GM23338 (cell line): ENCODE results near the gene ESPN. TPM values are rescaled to one million over a fixed set of nuclear protein-coding genes. Genes with fewer than 3 reads are reported as not detected.

Experiments used
- ATAC-seq: fragments of 200-7000 bp; cut with Tn5 transposase; 3 replicates; pipeline ENCODE4 v1.9.1; 2020
- DNase-seq: peaks from one replicate; pipeline ENCODE4 v3.0.0-alpha.2; 2015; ENCODE audit warnings: low spot score
- H2AFZ ChIP-seq: fragments of 200-600 bp; sonication (generic); 2 replicates; pipeline ENCODE4 v1.8.0; 2016; ENCODE audit warnings: antibody characterized with exemption, mild to moderate bottlenecking, moderate library complexity
- H3F3A ChIP-seq: fragments of 200-600 bp; sonication (generic); replicated peaks from 2 replicates; pipeline ENCODE4 v1.8.0; 2017; ENCODE audit warnings: antibody characterized with exemption, mixed run types, low read depth
- H3K27ac ChIP-seq: fragments of 200-600 bp; sonication (generic); 2 replicates; pipeline ENCODE4 v1.6.1; 2016; ENCODE audit warnings: low read depth
- H3K27me3 ChIP-seq: fragments of 200-600 bp; sonication (generic); 2 replicates; pipeline ENCODE4 v1.8.0; 2016; ENCODE audit warnings: mild to moderate bottlenecking, mixed run types, moderate library complexity; ENCODE audit not compliant: insufficient read depth
- H3K36me3 ChIP-seq: fragments of 200-600 bp; sonication (generic); 2 replicates; pipeline ENCODE4 v1.8.0; 2016; ENCODE audit warnings: mild to moderate bottlenecking; ENCODE audit not compliant: insufficient read depth
- H3K4me1 ChIP-seq: fragments of 200-600 bp; sonication (generic); 2 replicates; pipeline ENCODE4 v1.8.0; 2016; ENCODE audit warnings: mild to moderate bottlenecking, moderate library complexity; ENCODE audit not compliant: insufficient read depth
- H3K4me2 ChIP-seq: fragments of 200-600 bp; sonication (generic); 2 replicates; pipeline ENCODE4 v1.7.1; 2017; ENCODE audit warnings: mixed run types
- H3K4me3 ChIP-seq: fragments of 200-600 bp; sonication (generic); 2 replicates; pipeline ENCODE4 v1.6.1; 2016; ENCODE audit warnings: mixed run types
- H3K79me2 ChIP-seq: fragments of 200-600 bp; sonication (generic); replicated peaks from 2 replicates; pipeline ENCODE4 v1.8.0; 2017; ENCODE audit warnings: mild to moderate bottlenecking; ENCODE audit not compliant: insufficient read depth
- H3K9me2 ChIP-seq: fragments of 200-600 bp; sonication (generic); 2 replicates; pipeline ENCODE4 v1.8.0; 2017; ENCODE audit not compliant: insufficient read depth
- H4K20me1 ChIP-seq: fragments of 200-600 bp; sonication (generic); replicated peaks from 2 replicates; pipeline ENCODE4 v1.8.0; 2017; ENCODE audit warnings: mild to moderate bottlenecking; ENCODE audit not compliant: insufficient read depth
- H3K27ac Mint-ChIP-seq: 2 replicates; pipeline ENCODE4 v1.8.0; 2020; ENCODE audit warnings: inconsistent platforms, mild to moderate bottlenecking, moderate library complexity, mixed read lengths
- H3K27me3 Mint-ChIP-seq: 3 replicates; pipeline ENCODE4 v1.8.0; 2022; ENCODE audit warnings: low read depth, mild to moderate bottlenecking, moderate library complexity, mixed read lengths, inconsistent platforms; ENCODE audit not compliant: insufficient read depth, poor library complexity
- H3K36me3 Mint-ChIP-seq: 3 replicates; pipeline ENCODE4 v1.8.0; 2021; ENCODE audit warnings: low read depth, mild to moderate bottlenecking, inconsistent platforms, moderate library complexity, mixed read lengths
- H3K4me1 Mint-ChIP-seq: 3 replicates; pipeline ENCODE4 v1.8.0; 2020; ENCODE audit warnings: mild to moderate bottlenecking, inconsistent platforms, mixed read lengths
- H3K4me3 Mint-ChIP-seq: 3 replicates; pipeline ENCODE4 v1.8.0; 2021; ENCODE audit warnings: moderate library complexity, mild to moderate bottlenecking, inconsistent platforms, mixed read lengths
- H3K9me3 Mint-ChIP-seq: 3 replicates; pipeline ENCODE4 v1.8.0; 2020; ENCODE audit warnings: moderate library complexity, mild to moderate bottlenecking, inconsistent platforms, mixed read lengths
- CREB1 ChIP-seq: fragments of 250-450 bp; sonication (Bioruptor Pico); IDR thresholded peaks from 2 replicates; pipeline ENCODE4 v1.5.0; 2020; ENCODE audit warnings: low read depth, mild to moderate bottlenecking, moderate library complexity
- EZH2phosphoT487 ChIP-seq: fragments of 200-600 bp; sonication (generic); IDR thresholded peaks from one replicate; pipeline ENCODE4 v1.8.1; 2018; ENCODE audit warnings: antibody characterized with exemption; ENCODE audit not compliant: unreplicated experiment
- POLR2AphosphoS5 ChIP-seq: IDR thresholded peaks from 2 replicates; pipeline ENCODE4 v1.6.1; 2016; ENCODE audit warnings: antibody characterized with exemption, low read depth
- STAT1 ChIP-seq: IDR thresholded peaks from one replicate; pipeline ENCODE4 v1.6.1; 2016; ENCODE audit warnings: antibody characterized with exemption; ENCODE audit not compliant: unreplicated experiment
- ZNF114 ChIP-seq: fragments of 250-450 bp; sonication (Bioruptor Pico); IDR thresholded peaks from 2 replicates; pipeline ENCODE4 v1.5.0; 2020; ENCODE audit warnings: mild to moderate bottlenecking, moderate library complexity
- polyA plus RNA-seq: library from polyadenylated mRNA; unstranded; fragments of >200 nt; fragmentation: Nextera tagmentation; extraction: Ambion mirVana; gene quantifications from 2 replicates; pipeline ENCODE4 v1.2.1, GENCODE V29; 2016
- total RNA-seq: library from RNA; depleted of rRNA; stranded (reverse); fragments of >200 nt; shearing (Covaris generic); gene quantifications from 2 replicates; pipeline ENCODE4 v1.2.3, GENCODE V29; 2014
- TF ChIP-seq, protein P1 (sequence below), 2 experiments: fragments of 200-600 bp in 1 of 2; sonication (generic) in 1 of 2; conservative IDR thresholded peaks; 2 replicates each; pipeline versions ENCODE4 v1.5.1 to v1.6.1; 2016 to 2017; ENCODE audit warnings: antibody characterized with exemption in 2 of 2, low read depth in 2 of 2, mild to moderate bottlenecking in 2 of 2, moderate library complexity in 1 of 2
- TF ChIP-seq, protein P2 (sequence below): IDR thresholded peaks from one replicate; pipeline ENCODE4 v1.6.1; 2018; ENCODE audit warnings: antibody characterized with exemption; ENCODE audit not compliant: unreplicated experiment
- TF ChIP-seq, protein P3 (sequence below): IDR thresholded peaks from 2 replicates; pipeline ENCODE4 v1.6.1; 2016; ENCODE audit warnings: antibody characterized with exemption

Gene ESPN
- total and polyA plus RNA-seq, 2 experiments from 2014 or later = 12.2 to 13.6 TPM

DNA sequence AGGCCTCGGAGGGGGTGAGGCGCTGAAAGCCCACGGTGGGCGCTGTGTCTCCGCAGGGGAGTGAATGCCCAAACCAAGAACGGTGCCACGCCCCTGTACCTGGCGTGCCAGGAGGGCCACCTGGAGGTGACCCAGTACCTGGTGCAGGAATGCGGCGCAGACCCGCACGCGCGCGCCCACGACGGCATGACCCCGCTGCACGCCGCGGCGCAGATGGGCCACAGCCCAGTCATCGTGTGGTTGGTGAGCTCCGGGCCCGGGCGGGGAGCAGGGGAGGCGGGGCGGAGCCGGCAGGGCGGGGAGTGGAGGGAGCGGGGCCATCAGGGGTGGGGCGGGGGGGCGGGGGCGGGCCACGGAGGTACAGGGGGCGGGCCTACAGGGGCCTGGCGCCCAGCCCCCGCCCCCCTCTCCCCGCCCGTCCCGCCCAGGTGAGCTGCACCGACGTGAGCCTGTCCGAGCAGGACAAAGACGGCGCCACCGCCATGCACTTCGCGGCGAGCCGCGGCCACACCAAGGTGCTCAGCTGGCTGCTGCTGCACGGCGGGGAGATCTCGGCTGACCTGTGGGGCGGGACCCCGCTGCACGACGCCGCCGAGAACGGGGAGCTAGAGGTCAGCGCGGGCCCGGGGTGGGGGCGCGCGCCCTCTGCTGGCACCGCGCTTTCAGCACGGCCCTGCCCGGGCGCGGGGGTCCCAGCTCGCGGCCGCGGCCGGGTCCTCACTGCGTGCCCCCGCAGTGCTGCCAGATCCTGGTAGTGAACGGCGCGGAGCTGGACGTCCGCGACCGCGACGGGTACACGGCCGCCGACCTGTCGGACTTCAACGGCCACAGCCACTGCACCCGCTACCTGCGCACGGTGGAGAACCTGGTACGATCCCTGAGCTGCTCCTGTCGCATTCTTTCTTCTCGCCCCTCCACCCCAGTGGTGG lies 15.9 kb downstream of the ESPN start:
- Histone ChIP-seq H4K20me1 (no peaks in the 10 kb centered on the region), H2AFZ (no peak overlapping the region; the same call in 1 of the 2 replicates), H3K4me2 (peak overlapping the region; percentile 76), H3K27ac (no peak overlapping the region), H3K4me3 (peak overlapping the region; percentile 51), H3K9me2 (no peaks in the 10 kb centered on the region), H3K36me3 (no peaks in the 10 kb centered on the region), H3K27me3 (peaks cover 26% of the 10 kb centered on the region), H3F3A (no peaks in the 10 kb centered on the region), H3K4me1 (no peaks in the 10 kb centered on the region), H3K79me2 (no peaks in the 10 kb centered on the region)
- H3K4me3 Mint-ChIP-seq = peak overlapping the region; percentile 61
- peak; percentile 82 for DNase-seq
- peak; percentile 71 for ATAC-seq
- no peaks in the 10 kb centered on the region for H3K36me3 Mint-ChIP-seq
- no peaks in the 10 kb centered on the region for H3K9me3 Mint-ChIP-seq
- no peak for TF ChIP-seq CREB1 (CRISPR knock-in tag)
- TF ChIP-seq, protein P1, sequence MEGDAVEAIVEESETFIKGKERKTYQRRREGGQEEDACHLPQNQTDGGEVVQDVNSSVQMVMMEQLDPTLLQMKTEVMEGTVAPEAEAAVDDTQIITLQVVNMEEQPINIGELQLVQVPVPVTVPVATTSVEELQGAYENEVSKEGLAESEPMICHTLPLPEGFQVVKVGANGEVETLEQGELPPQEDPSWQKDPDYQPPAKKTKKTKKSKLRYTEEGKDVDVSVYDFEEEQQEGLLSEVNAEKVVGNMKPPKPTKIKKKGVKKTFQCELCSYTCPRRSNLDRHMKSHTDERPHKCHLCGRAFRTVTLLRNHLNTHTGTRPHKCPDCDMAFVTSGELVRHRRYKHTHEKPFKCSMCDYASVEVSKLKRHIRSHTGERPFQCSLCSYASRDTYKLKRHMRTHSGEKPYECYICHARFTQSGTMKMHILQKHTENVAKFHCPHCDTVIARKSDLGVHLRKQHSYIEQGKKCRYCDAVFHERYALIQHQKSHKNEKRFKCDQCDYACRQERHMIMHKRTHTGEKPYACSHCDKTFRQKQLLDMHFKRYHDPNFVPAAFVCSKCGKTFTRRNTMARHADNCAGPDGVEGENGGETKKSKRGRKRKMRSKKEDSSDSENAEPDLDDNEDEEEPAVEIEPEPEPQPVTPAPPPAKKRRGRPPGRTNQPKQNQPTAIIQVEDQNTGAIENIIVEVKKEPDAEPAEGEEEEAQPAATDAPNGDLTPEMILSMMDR (conservative IDR thresholded peaks at IDR 0.05; ENCODE audit: low read depth in 2 of 2) = peak; percentile 36 to 67; a peak in 3 of 4 replicates
- H3K27me3 Mint-ChIP-seq = peaks cover 28% of the 10 kb centered on the region
- H3K4me1 Mint-ChIP-seq = peaks cover 18% of the 10 kb centered on the region
- no peak overlapping the region for H3K27ac Mint-ChIP-seq

DNA sequence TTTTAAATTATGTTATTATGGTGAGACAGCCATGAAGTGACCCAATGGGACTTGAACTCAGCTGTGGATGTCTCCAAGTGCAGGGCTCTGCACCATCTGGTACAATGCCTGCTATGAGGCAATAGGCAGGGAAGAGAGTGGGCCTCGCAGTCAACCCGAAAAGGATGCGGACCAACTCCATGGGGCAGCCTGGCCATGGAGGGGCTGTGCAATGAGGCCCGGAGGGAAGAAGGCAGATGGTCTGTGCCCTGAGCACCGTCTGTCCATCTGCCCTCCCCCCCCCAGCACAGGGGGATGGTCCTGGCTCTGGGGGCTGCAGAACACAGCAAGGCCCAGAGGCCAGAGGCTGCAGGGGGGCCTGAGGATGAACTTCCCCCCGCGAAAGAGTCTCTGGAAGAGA lies 17.0 kb downstream of the ESPN start:
- Histone ChIP-seq H3F3A (no peaks in the 10 kb centered on the region), H3K9me2 (no peaks in the 10 kb centered on the region), H3K27me3 (peaks cover 26% of the 10 kb centered on the region), H3K27ac (no peak overlapping the region), H3K36me3 (no peaks in the 10 kb centered on the region), H3K4me2 (no peak overlapping the region), H3K79me2 (no peaks in the 10 kb centered on the region), H3K4me1 (no peaks in the 10 kb centered on the region; the same call in 1 of the 2 replicates), H3K4me3 (no peak overlapping the region), H2AFZ (no peak overlapping the region), H4K20me1 (no peaks in the 10 kb centered on the region)
- Mint-ChIP-seq H3K27ac (no peak overlapping the region), H3K4me1 (peaks cover 24% of the 10 kb centered on the region), H3K9me3 (no peaks in the 10 kb centered on the region), H3K4me3 (peak overlapping the region; percentile 61; the same call in 1 of the 3 replicates), H3K36me3 (no peaks in the 10 kb centered on the region), H3K27me3 (peaks cover 33% of the 10 kb centered on the region)
- no peak for TF ChIP-seq CREB1 (CRISPR knock-in tag)
- TF ChIP-seq EZH2phosphoT487 = no peak
- TF ChIP-seq STAT1 = no peak
- no peak for TF ChIP-seq POLR2AphosphoS5
- TF ChIP-seq, protein P1 (conservative IDR thresholded peaks at IDR 0.05; ENCODE audit: low read depth in 2 of 2) = no peak
- TF ChIP-seq, protein P2, sequence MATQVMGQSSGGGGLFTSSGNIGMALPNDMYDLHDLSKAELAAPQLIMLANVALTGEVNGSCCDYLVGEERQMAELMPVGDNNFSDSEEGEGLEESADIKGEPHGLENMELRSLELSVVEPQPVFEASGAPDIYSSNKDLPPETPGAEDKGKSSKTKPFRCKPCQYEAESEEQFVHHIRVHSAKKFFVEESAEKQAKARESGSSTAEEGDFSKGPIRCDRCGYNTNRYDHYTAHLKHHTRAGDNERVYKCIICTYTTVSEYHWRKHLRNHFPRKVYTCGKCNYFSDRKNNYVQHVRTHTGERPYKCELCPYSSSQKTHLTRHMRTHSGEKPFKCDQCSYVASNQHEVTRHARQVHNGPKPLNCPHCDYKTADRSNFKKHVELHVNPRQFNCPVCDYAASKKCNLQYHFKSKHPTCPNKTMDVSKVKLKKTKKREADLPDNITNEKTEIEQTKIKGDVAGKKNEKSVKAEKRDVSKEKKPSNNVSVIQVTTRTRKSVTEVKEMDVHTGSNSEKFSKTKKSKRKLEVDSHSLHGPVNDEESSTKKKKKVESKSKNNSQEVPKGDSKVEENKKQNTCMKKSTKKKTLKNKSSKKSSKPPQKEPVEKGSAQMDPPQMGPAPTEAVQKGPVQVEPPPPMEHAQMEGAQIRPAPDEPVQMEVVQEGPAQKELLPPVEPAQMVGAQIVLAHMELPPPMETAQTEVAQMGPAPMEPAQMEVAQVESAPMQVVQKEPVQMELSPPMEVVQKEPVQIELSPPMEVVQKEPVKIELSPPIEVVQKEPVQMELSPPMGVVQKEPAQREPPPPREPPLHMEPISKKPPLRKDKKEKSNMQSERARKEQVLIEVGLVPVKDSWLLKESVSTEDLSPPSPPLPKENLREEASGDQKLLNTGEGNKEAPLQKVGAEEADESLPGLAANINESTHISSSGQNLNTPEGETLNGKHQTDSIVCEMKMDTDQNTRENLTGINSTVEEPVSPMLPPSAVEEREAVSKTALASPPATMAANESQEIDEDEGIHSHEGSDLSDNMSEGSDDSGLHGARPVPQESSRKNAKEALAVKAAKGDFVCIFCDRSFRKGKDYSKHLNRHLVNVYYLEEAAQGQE = no peak
- no peak for TF ChIP-seq ZNF114 (CRISPR knock-in tag)
- TF ChIP-seq, protein P3, sequence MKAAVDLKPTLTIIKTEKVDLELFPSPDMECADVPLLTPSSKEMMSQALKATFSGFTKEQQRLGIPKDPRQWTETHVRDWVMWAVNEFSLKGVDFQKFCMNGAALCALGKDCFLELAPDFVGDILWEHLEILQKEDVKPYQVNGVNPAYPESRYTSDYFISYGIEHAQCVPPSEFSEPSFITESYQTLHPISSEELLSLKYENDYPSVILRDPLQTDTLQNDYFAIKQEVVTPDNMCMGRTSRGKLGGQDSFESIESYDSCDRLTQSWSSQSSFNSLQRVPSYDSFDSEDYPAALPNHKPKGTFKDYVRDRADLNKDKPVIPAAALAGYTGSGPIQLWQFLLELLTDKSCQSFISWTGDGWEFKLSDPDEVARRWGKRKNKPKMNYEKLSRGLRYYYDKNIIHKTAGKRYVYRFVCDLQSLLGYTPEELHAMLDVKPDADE = no peak
- no peak for ATAC-seq
- DNase-seq = no peak
